Tibial nerve (tissue), 4 donors: Measurements from ENCODE around the gene MED22. TPM values are rescaled to one million over a fixed set of nuclear protein-coding genes. Genes with fewer than 3 reads are reported as not detected.
"Not testable (repeated sequence)": the region's sequence is repeated elsewhere in the genome, so short reads cannot be mapped to it uniquely, and the experiment has no call there.

Source experiments
- DNase-seq, 2 donors: peaks; one replicate each; pipeline ENCODE4 v3.0.0-alpha.2; 2019; ENCODE audit warnings: low spot score in 2 of 2
- H3K27ac ChIP-seq, 4 donors: fragments of 200-600 bp; sonication (generic) in 3 of 4; one replicate each; pipeline ENCODE4 v1.5.1; 2017 to 2019; ENCODE audit warnings: mild to moderate bottlenecking in 1 of 4
- H3K27me3 ChIP-seq, 2 donors: fragments of 200-600 bp; sonication (generic) in 1 of 2; one replicate each; pipeline versions ENCODE4 v1.5.1 to v1.6.0; 2017 to 2019
- H3K36me3 ChIP-seq, 3 donors: fragments of 200-600 bp; sonication (generic); one replicate each; pipeline ENCODE4 v1.5.1; 2018 to 2019
- H3K4me1 ChIP-seq, 4 donors: fragments of 200-600 bp; sonication (generic) in 3 of 4; one replicate each; pipeline ENCODE4 v1.5.1; 2017 to 2019
- H3K4me3 ChIP-seq, 4 donors: fragments of 200-600 bp; sonication (generic) in 3 of 4; one replicate each; pipeline ENCODE4 v1.5.1; 2017 to 2019; ENCODE audit warnings: mild to moderate bottlenecking in 1 of 4, moderate library complexity in 1 of 4
- H3K9me3 ChIP-seq, 4 donors: fragments of 200-600 bp; sonication (generic) in 3 of 4; one replicate each; pipeline ENCODE4 v1.5.1; 2017 to 2019
- EP300 ChIP-seq, 2 donors: sonication (generic); formaldehyde crosslinking; IDR thresholded peaks; one replicate each; pipeline ENCODE4 v1.6.1; 2017; ENCODE audit warnings: antibody characterized with exemption in 2 of 2, mild to moderate bottlenecking in 1 of 2
- POLR2A ChIP-seq, 2 donors: fragments of 450-650 bp; IDR thresholded peaks; one replicate each; pipeline ENCODE4 v1.6.1; 2017; ENCODE audit warnings: antibody characterized with exemption in 2 of 2, mild to moderate bottlenecking in 2 of 2, moderate library complexity in 2 of 2
- WGBS, 2 donors: methylation state at CpG; one replicate each; pipeline ENCODE4 v1.1.5; 2018; 5-methylcytosine and 5-hydroxymethylcytosine counted together
- total RNA-seq, 4 donors: library from RNA; depleted of rRNA; stranded (reverse); fragments of >200 nt; gene quantifications; one replicate each; pipeline ENCODE4 v1.1.0, GENCODE V29; 2016
- TF ChIP-seq, protein P1 (sequence below), 5 experiments: fragments of 200-600 bp in 3 of 5; fragments of 450-650 bp in 2 of 5; sonication (generic) in 3 of 5; IDR thresholded peaks; one replicate each; pipeline ENCODE4 v1.5.1; 2016 to 2019; ENCODE audit warnings: antibody characterized with exemption in 5 of 5, mild to moderate bottlenecking in 3 of 5, moderate library complexity in 2 of 5

Gene MED22
- total RNA-seq, 4 donors from 2014 or later, result 29.3 to 63.6 (median 39.2) TPM

DNA sequence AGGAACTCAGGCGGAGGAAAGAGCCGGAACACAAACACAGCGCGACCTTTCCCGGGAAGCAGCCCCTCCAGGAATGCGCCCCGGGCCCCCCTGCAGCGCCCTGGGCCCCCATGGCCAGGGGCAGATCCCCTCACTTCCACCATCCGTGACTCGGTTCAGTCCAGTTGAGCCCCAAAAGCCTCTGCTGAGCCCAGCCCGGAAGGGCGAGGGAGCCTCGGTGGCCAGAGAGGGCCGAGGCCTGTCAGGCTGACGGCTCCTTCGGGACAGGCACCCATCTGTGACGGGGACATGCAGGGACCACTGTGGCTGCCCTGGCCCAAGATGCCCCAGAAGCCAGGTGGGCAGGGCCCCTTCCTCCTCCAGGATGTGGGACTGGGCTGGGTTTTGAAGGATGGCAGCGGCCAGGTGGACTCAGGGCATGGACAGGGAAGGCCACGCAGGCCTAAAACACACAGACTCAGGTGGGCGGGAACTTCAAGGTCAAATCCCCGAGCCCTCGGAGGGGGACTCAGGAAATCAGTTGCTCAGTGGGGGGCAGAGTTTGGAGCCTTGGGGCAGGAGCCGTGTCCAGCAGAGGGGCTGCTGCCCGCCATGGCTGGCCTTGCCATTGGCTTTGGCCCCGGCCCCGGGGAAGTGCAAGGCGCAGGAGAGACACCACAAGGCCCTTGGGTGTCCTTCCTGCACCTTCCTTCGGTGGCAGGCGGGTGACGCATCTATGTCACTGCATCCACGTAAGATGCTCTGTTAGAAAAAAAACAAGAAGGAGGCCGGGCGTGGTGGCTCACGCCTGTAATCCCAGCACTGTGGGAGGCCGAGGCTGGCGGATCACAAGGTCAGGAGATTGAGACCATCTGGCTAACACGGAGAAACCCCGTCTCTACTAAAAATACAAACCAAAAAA is 43.2 kb downstream of the MED22 start:
- DNase-seq, result no peak
- no peaks in the 10 kb centered on the region for H3K27me3 ChIP-seq
- H3K4me1 ChIP-seq, result no peaks in the 10 kb centered on the region
- H3K27ac ChIP-seq, result no peak overlapping the region
- no peak for TF ChIP-seq POLR2A (IDR thresholded peaks at IDR 0.05)
- TF ChIP-seq, protein P1, sequence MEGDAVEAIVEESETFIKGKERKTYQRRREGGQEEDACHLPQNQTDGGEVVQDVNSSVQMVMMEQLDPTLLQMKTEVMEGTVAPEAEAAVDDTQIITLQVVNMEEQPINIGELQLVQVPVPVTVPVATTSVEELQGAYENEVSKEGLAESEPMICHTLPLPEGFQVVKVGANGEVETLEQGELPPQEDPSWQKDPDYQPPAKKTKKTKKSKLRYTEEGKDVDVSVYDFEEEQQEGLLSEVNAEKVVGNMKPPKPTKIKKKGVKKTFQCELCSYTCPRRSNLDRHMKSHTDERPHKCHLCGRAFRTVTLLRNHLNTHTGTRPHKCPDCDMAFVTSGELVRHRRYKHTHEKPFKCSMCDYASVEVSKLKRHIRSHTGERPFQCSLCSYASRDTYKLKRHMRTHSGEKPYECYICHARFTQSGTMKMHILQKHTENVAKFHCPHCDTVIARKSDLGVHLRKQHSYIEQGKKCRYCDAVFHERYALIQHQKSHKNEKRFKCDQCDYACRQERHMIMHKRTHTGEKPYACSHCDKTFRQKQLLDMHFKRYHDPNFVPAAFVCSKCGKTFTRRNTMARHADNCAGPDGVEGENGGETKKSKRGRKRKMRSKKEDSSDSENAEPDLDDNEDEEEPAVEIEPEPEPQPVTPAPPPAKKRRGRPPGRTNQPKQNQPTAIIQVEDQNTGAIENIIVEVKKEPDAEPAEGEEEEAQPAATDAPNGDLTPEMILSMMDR (IDR thresholded peaks at IDR 0.05), result no peak
- TF ChIP-seq EP300 (IDR thresholded peaks at IDR 0.05), result no peak
- H3K9me3 ChIP-seq, result peaks cover 0 to 2% (median 0%) of the 10 kb centered on the region in 4 donors
- 77 to 87% methylated on average over 31 to 38 of the region's 38 CpGs for WGBS, 2 donors
- H3K4me3 ChIP-seq, result no peak overlapping the region
- H3K36me3 ChIP-seq, result no peaks in the 10 kb centered on the region

DNA sequence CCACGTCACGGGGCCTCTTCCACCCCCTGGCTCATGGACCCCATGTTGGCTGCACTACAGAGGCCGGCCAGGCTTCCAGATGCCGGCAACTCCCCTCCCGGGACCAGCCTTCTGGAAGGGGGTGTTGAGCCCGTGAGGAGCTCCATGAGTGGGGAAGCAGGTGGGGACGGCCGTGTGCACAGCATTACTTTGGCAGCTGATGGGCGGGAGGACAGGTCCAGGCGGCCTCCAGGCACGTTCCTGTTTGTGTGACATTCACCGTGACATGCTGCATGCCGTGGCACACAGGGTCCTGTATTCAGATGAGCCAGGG is 43.8 kb downstream of the MED22 start:
- H3K27ac ChIP-seq, result no peak overlapping the region
- H3K4me3 ChIP-seq, result no peak overlapping the region
- H3K36me3 ChIP-seq, result no peaks in the 10 kb centered on the region
- WGBS, 2 donors, result 44 to 52% methylated on average over 13 of the region's 13 CpGs
- no peaks in the 10 kb centered on the region for H3K9me3 ChIP-seq
- DNase-seq, result no peak
- no peaks in the 10 kb centered on the region for H3K4me1 ChIP-seq
- TF ChIP-seq, protein P1 (IDR thresholded peaks at IDR 0.05), result no peak
- TF ChIP-seq POLR2A (IDR thresholded peaks at IDR 0.05) (no peak), EP300 (IDR thresholded peaks at IDR 0.05) (no peak)
- no peaks in the 10 kb centered on the region for H3K27me3 ChIP-seq

DNA sequence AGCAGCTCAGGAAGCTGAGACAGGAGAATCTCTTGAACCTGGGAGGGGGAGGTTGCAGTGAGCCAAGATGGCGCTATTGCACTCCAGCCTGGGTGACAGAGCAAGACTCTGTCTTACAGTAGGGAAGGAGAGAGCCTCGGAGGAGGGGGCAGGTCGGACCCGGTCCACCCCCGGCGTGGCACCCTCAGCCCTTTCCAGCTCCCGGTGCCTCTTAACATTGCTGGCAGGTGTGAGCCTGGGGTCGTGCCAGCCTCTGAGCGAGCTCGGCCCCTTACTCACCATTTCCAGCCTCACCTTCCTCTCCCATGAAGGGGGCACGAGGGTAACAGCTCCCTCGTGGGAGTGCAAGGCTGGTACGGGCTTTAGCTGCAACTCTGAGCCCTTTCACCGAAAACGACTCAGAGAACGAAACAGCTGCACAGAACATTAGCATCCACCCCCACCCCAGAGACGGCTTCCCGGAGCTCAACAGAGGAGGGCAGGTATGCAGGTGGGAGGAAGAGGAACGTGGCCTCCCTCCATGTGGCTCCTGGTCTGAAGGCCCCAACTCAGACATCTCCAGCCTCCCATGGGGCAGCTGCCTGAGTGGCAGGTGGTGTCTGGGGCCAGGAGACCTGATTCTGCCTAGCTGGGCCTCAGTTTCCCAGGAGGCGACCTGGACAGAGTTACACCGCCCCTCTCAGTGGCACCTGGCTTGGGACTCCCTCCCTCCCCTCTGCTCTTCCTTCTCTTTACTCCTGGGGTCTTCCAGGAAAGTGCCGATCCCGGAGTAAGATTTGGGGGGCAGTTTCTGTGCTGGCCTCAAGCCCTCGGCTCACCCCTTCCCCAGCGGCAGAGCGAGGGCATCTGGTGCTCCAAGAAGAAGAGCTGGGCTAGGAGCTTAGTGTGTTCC is 44.4 kb downstream of the MED22 start:
- no peak overlapping the region for H3K4me3 ChIP-seq
- no peaks in the 10 kb centered on the region for H3K4me1 ChIP-seq
- no peak for DNase-seq
- WGBS, 2 donors, result 75 to 77% methylated on average over 21 to 26 of the region's 26 CpGs
- no peaks in the 10 kb centered on the region for H3K36me3 ChIP-seq
- H3K27ac ChIP-seq, result no peak overlapping the region
- TF ChIP-seq EP300 (IDR thresholded peaks at IDR 0.05) (no peak), POLR2A (IDR thresholded peaks at IDR 0.05) (no peak)
- TF ChIP-seq, protein P1 (IDR thresholded peaks at IDR 0.05), result no peak
- H3K9me3 ChIP-seq, result no peaks in the 10 kb centered on the region
- H3K27me3 ChIP-seq, result no peaks in the 10 kb centered on the region

DNA sequence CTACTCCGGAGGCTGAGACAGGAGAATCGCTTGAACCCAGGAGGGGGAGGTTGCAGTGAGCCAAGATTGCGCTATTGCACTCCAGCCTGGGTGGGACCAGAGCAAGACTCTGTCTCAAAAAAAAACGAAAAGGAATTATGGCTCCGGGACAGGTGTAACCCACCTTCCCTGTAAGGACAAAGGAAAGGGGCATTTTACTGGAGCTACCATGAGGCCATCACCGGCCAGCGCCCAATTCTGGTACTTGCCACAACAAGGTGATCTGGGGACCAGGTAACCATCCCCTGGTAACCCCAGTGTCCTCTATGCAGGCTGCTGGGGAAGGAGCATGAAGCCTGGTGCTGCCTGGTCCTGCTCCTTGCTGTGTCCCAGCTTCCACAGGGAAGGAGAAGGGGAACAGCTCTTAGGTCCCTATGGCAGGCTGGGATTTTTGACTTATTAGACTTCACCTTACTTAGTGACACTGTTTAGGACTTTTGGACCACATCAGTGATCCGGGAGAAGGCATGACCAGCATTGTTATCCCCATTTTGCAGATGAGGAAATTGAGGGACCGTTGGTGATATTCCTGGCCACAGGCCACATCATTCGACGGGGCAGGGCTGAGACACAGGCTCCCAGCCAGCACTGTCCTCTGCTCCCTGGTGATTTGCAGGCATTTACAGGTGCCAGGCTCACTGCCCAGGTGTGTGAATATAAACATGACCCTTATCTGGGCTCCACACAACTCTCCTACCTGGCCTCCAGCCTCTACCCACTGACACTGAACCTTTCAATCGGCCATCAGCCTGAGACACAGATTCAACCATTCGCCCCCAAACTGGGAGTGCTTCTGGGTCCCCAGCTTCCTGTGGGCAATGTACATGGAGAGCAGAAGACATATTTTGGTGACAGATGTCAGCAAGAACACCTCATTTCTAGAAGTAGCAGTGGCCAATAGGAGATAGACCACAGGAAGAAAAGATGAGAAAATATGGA is 46.4 kb downstream of the MED22 start:
- no peaks in the 10 kb centered on the region for H3K4me1 ChIP-seq
- no peaks in the 10 kb centered on the region for H3K36me3 ChIP-seq
- no peak overlapping the region for H3K4me3 ChIP-seq
- no peak overlapping the region for H3K27ac ChIP-seq
- H3K9me3 ChIP-seq, result no peaks in the 10 kb centered on the region
- no peak for DNase-seq
- TF ChIP-seq, protein P1 (IDR thresholded peaks at IDR 0.05), result no peak
- TF ChIP-seq POLR2A (IDR thresholded peaks at IDR 0.05) (no peak), EP300 (IDR thresholded peaks at IDR 0.05) (no peak)
- 91 to 93% methylated on average over 13 of the region's 13 CpGs for WGBS, 2 donors
- no peaks in the 10 kb centered on the region for H3K27me3 ChIP-seq

DNA sequence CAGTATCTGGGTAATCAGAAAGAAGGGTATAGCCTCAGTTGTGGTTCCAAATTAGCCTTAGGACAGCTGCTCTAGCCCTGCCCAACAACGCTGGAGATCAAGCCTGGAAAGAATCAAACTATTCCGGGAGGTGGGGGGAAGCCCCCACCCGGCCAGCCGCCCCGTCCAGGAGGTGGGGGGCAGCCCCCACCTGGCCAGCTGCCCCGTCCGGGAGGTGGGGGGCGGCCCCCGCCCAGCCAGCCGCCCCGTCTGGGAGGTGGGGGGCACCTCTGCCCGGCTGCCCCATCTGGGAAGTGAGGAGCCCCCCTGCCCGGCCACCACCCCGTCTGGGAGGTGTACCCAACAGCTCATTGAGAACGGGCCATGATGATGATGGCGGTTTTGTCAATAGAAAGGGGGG is 47.9 kb downstream of the MED22 start:
- 60 to 63% methylated on average over 16 of the region's 16 CpGs for WGBS, 2 donors
- H3K27me3 ChIP-seq, H3K4me1 ChIP-seq, H3K9me3 ChIP-seq, DNase-seq, H3K27ac ChIP-seq, H3K36me3 ChIP-seq, H3K4me3 ChIP-seq: not testable (repeated sequence)
